ENCODE data around the gene NTRK2. TPM values are rescaled to one million over a fixed set of nuclear protein-coding genes. Genes with fewer than 3 reads are reported as not detected.

NTRK2 gene
- total and polyA plus RNA-seq, 4 donors: 0.26 to 1.4 (median 0.56) TPM

DNA sequence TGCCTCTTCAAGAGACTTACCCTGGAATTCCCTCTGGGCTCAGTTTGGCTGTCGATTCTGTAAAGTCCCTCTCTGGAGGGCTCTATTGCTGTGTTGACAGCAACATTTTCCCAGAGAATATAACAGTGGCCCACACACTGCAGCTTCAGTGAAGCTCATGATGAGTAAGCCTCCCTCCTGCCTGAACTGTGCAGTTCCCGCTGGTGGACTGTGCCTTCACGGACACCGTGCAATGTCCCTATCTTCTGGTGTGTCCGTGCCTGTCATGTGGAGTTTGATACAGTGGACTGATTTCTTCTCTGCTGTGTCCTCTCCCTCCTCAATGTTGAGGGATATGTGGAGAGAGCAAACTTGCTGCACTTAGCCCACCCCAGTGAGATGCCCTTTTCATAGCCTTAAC, 109.0 kb downstream of the NTRK2 start:
- DNase-seq (ENCODE audit: low spot score): no peak
- H3K27ac ChIP-seq (ENCODE audit: low read depth in 1 of 2, low read length in 2 of 2): no peak overlapping the region
- TF ChIP-seq HNF4A (conservative IDR thresholded peaks at IDR 0.05) (no peak), NR2F2 (IDR thresholded peaks at IDR 0.05) (no peak), FOXA1 (IDR thresholded peaks at IDR 0.05) (no peak), EGR1 (IDR thresholded peaks at IDR 0.05; ENCODE audit: low read depth in 2 of 2) (no peak), YY1 (IDR thresholded peaks at IDR 0.05) (no peak), RAD21 (IDR thresholded peaks at IDR 0.05) (no peak), SP1 (IDR thresholded peaks at IDR 0.05) (no peak), RXRA (IDR thresholded peaks at IDR 0.05) (no peak), GABPA (IDR thresholded peaks at IDR 0.05 in 1 of 2, conservative IDR thresholded peaks at IDR 0.05 in 1 of 2) (no peak), JUND (IDR thresholded peaks at IDR 0.05) (no peak), TAF1 (conservative IDR thresholded peaks at IDR 0.05) (no peak)
- TF ChIP-seq, protein P1, sequence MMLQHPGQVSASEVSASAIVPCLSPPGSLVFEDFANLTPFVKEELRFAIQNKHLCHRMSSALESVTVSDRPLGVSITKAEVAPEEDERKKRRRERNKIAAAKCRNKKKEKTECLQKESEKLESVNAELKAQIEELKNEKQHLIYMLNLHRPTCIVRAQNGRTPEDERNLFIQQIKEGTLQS (IDR thresholded peaks at IDR 0.05): no peak
- TF ChIP-seq, protein P2, sequence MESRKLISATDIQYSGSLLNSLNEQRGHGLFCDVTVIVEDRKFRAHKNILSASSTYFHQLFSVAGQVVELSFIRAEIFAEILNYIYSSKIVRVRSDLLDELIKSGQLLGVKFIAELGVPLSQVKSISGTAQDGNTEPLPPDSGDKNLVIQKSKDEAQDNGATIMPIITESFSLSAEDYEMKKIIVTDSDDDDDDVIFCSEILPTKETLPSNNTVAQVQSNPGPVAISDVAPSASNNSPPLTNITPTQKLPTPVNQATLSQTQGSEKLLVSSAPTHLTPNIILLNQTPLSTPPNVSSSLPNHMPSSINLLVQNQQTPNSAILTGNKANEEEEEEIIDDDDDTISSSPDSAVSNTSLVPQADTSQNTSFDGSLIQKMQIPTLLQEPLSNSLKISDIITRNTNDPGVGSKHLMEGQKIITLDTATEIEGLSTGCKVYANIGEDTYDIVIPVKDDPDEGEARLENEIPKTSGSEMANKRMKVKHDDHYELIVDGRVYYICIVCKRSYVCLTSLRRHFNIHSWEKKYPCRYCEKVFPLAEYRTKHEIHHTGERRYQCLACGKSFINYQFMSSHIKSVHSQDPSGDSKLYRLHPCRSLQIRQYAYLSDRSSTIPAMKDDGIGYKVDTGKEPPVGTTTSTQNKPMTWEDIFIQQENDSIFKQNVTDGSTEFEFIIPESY (IDR thresholded peaks at IDR 0.05): no peak
- TF ChIP-seq, protein P3, sequence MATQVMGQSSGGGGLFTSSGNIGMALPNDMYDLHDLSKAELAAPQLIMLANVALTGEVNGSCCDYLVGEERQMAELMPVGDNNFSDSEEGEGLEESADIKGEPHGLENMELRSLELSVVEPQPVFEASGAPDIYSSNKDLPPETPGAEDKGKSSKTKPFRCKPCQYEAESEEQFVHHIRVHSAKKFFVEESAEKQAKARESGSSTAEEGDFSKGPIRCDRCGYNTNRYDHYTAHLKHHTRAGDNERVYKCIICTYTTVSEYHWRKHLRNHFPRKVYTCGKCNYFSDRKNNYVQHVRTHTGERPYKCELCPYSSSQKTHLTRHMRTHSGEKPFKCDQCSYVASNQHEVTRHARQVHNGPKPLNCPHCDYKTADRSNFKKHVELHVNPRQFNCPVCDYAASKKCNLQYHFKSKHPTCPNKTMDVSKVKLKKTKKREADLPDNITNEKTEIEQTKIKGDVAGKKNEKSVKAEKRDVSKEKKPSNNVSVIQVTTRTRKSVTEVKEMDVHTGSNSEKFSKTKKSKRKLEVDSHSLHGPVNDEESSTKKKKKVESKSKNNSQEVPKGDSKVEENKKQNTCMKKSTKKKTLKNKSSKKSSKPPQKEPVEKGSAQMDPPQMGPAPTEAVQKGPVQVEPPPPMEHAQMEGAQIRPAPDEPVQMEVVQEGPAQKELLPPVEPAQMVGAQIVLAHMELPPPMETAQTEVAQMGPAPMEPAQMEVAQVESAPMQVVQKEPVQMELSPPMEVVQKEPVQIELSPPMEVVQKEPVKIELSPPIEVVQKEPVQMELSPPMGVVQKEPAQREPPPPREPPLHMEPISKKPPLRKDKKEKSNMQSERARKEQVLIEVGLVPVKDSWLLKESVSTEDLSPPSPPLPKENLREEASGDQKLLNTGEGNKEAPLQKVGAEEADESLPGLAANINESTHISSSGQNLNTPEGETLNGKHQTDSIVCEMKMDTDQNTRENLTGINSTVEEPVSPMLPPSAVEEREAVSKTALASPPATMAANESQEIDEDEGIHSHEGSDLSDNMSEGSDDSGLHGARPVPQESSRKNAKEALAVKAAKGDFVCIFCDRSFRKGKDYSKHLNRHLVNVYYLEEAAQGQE (IDR thresholded peaks at IDR 0.05): no peak
- TF ChIP-seq, protein P4, sequence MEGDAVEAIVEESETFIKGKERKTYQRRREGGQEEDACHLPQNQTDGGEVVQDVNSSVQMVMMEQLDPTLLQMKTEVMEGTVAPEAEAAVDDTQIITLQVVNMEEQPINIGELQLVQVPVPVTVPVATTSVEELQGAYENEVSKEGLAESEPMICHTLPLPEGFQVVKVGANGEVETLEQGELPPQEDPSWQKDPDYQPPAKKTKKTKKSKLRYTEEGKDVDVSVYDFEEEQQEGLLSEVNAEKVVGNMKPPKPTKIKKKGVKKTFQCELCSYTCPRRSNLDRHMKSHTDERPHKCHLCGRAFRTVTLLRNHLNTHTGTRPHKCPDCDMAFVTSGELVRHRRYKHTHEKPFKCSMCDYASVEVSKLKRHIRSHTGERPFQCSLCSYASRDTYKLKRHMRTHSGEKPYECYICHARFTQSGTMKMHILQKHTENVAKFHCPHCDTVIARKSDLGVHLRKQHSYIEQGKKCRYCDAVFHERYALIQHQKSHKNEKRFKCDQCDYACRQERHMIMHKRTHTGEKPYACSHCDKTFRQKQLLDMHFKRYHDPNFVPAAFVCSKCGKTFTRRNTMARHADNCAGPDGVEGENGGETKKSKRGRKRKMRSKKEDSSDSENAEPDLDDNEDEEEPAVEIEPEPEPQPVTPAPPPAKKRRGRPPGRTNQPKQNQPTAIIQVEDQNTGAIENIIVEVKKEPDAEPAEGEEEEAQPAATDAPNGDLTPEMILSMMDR (IDR thresholded peaks at IDR 0.05; ENCODE audit: low read depth, low read length, missing input control): no peak

GRCh38 chr9:84779883-84780282, 110.4 kb downstream of the NTRK2 start:
- Histone ChIP-seq H3K4me1 (ENCODE audit: control insufficient read depth in 4 of 4, insufficient read depth in 4 of 4, low read length in 3 of 4) (no peaks in the 10 kb centered on the region), H3K9ac (ENCODE audit: low read depth in 1 of 2, low read length in 2 of 2) (no peak overlapping the region), H3K36me3 (ENCODE audit: control insufficient read depth in 4 of 4, insufficient read depth in 3 of 4, low read depth in 1 of 4, low read length in 3 of 4) (no peaks in the 10 kb centered on the region), H3K27me3 (ENCODE audit: control insufficient read depth in 4 of 4, insufficient read depth in 4 of 4, low read length in 3 of 4) (peaks cover 0 to 9% (median 0%) of the 10 kb centered on the region in 4 donors), H3K27ac (ENCODE audit: low read depth in 1 of 2, low read length in 2 of 2) (no peak overlapping the region), H3K9me3 (ENCODE audit: control insufficient read depth in 4 of 4, low read length in 3 of 4) (no peaks in the 10 kb centered on the region), H3K4me3 (ENCODE audit: low read depth in 1 of 3, low read length in 3 of 3) (no peak overlapping the region)
- 57% methylated on average over 3 of the region's 3 CpGs for WGBS
- DNase-seq (ENCODE audit: low spot score): no peak
- TF ChIP-seq, protein P1 (IDR thresholded peaks at IDR 0.05): no peak
- no peak for TF ChIP-seq HNF4A (conservative IDR thresholded peaks at IDR 0.05)
- TF ChIP-seq, protein P2 (IDR thresholded peaks at IDR 0.05): no peak
- no peak for TF ChIP-seq NR2F2 (IDR thresholded peaks at IDR 0.05)
- TF ChIP-seq SP1 (IDR thresholded peaks at IDR 0.05): no peak
- TF ChIP-seq, protein P3 (IDR thresholded peaks at IDR 0.05): no peak
- no peak for TF ChIP-seq FOXA2 (IDR thresholded peaks at IDR 0.05)
- no peak for TF ChIP-seq TAF1 (conservative IDR thresholded peaks at IDR 0.05)

More for the DNA sequence above, 109.0 kb downstream of the NTRK2 start:
- Histone ChIP-seq H3K27me3 (ENCODE audit: control insufficient read depth in 4 of 4, insufficient read depth in 4 of 4, low read length in 3 of 4) (peaks cover 0 to 5% (median 0%) of the 10 kb centered on the region in 4 donors), H3K4me1 (ENCODE audit: control insufficient read depth in 4 of 4, insufficient read depth in 4 of 4, low read length in 3 of 4) (no peaks in the 10 kb centered on the region), H3K9ac (ENCODE audit: low read depth in 1 of 2, low read length in 2 of 2) (no peak overlapping the region), H3K36me3 (ENCODE audit: control insufficient read depth in 4 of 4, insufficient read depth in 3 of 4, low read depth in 1 of 4, low read length in 3 of 4) (no peaks in the 10 kb centered on the region), H3K4me3 (ENCODE audit: low read depth in 1 of 3, low read length in 3 of 3) (no peak overlapping the region), H3K9me3 (ENCODE audit: control insufficient read depth in 4 of 4, low read length in 3 of 4) (no peaks in the 10 kb centered on the region)
- WGBS: 81% methylated on average over 5 of the region's 5 CpGs
